Suppressor macrophage treated with lipopolysaccharide for 4 hours (primary cell): Measurements from ENCODE around the gene MYRF.
A peak's percentile ranks its signal among the peaks of the same experiment; 100 is the strongest.

Source experiments
- DNase-seq: peaks from one replicate; pipeline ENCODE4 v3.0.0-alpha.2; 2020

Gene MYRF

DNA sequence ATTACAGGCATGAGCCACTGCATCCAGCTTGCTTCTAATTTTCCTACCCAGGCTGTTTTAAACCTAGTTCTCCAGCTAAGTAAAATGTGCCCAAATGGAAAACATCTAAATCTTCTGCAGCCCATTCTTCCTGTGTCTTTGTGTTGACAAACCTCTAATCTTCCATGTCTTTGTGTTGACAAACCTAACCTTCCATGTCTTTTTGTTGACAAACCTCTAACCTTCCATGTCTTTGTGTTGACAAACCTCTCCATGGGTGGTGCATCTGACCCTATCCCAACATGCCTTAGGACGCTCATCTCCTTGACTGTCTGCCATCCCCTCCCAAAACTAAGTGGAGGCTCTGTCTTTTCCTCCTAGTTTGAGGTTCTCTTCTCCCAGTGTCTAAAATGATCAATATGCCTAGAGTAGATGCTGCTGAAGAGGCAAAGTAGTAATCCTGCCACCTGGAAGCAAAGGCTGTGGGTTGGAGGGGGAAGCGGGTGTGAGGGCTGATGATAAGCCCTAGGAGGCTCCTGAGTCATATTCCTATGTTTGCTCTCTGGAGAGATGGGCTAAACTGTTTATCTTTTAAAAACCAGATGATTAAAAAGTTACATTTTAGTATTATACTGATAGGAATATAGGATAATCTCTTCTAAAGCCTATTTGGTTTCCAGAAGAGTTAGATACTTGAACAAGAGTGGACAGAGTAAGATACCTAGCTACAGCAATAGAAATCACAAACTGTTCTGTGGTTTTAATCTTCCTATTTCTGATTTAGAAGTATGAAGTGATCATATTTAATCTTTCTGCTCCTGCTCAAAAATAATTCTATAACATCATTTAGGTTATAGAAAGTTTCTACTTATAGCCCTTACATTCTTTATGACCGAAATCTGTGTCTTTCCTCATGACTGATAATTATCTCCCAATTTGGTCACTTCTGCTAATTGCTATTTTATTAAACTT is 48.2 kb downstream of the MYRF start:
- no peak for DNase-seq

- no peak for DNase-seq
These were observed 50.2 kb downstream of the MYRF start for GRCh38 chr11:61802605-61803004.

DNA sequence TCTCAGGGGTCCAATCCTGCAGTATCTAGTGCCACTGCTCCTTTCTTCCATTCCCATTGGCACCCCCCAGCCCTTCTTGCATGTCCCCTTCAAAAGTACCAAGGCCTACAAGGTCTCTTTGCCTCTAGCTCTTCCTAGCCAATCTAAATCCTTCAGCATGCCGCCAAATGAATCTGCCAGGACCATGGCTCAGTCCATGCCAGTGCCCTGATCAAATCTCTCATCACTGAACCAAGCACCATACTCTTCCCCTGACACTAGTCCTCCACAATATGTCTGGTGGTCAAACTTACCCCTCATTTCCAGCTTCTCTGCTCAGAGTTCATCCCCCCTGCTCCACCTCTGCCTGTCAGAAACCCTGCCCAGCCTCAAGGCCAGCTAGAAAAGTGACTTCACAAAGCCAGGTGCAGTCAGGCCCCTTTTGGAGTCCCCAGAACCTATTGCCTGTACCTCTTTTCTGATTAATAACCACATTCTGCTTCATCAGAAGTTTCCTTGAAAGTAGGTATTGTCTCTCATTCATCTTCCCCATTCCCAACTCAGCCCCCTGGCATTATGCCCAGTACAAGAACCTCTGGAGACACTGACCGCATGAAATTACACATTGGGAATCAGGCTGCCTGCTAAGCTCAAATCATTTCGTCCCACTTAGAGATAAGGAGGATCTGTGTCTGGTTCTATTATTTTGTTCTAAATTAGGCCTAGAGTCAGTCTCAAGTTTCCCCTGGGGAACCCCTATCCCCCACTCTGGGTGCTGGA is 51.6 kb downstream of the MYRF start:
- no peak for DNase-seq

DNA sequence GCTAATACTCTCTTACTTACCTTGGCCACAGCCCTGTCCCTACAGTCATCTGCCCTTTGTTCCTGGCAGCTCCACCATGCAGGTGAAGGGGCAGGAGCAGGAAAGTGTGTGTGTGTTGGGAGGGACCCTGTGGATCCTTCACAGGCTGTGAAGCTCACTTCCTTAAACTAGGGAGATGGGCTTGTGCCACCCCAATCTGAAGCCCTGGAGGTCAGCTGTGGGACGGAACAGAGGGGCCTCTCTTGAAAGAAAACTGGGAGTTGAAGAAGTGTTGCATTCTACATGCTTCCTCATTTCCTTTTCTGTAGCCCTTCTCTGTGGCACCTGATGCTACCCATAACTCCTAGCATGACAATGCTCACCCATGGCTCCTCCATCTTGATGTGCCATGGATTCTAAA is 52.7 kb downstream of the MYRF start:
- DNase-seq: no peak

GRCh38 chr11:61806785-61807184 is 54.3 kb downstream of the MYRF start:
- DNase-seq: no peak

DNA sequence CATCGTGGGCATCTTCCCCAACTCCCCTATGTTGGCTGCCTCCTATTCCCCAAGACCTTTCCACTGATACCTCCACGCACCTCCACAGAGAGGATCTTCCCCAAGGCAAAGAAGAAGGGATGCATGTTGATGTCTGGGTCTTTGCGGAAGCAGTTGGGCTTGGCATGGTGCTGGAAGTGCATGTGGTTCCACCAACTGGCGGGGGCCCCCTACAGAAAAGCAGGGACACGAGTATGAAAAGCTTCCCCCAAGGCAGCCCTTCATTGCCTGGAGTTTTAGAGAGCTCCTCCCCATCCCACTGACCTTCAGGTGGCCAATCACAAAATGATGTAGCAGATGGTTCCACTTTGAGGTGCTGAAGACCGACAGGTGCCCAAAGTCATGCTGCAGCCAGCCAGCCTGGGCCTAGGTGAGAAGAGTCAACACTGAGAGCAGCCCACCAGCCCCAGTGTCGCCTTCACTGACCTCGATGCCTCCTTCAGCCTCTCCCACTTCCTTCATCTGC is 58.3 kb downstream of the MYRF start:
- no peak for DNase-seq

DNA sequence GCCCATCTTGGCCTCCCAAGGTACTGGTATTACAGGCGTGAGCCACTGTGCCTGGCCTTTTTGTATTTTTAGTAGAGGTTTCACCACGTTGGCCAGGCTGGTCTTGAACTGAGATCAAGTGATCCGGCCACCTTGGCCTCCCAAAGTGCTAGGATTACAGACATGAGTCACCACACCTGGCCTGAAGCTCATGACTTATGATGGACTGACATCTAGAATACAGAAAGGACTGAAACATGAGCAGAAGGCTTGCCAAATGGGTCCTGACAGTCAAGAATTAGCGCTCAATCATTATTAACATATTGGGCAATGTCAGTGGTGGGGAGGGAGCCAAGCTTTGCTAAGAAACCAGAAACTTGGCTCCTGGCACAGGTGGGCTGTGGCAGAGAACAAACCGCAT is 59.4 kb downstream of the MYRF start:
- no peak for DNase-seq

DNA sequence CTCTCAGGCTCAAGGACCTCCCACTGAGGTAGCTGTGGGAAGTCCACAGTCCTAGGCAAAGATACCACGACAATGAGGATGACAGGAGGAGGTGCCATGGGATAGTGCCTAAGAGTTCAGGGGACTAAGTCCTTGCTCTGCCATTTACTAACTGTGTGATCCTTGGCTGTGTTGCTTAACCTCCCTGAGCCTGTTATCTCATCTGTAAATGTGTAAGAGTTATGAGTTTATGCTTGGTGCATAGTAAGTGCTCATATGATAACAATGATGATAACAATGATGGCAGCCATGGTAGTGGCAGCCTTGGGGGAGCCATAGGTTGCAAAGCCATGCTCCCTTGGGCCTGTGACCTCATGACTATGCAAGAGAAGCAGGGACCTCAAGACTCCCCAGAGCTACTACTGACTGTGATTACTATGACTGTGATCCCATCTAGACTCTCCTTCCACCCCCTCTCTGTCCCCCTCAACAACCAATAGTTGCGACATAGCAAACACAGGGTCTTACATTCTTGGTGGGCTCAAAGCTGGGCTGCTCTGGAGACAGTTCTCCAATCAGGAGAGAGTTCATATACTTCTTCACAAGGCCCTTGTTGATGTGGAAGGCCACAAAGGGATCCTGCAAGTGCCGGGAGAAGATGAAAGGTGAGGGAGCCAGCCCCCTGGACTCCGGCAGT is 60.4 kb downstream of the MYRF start:
- DNase-seq: no peak

DNA sequence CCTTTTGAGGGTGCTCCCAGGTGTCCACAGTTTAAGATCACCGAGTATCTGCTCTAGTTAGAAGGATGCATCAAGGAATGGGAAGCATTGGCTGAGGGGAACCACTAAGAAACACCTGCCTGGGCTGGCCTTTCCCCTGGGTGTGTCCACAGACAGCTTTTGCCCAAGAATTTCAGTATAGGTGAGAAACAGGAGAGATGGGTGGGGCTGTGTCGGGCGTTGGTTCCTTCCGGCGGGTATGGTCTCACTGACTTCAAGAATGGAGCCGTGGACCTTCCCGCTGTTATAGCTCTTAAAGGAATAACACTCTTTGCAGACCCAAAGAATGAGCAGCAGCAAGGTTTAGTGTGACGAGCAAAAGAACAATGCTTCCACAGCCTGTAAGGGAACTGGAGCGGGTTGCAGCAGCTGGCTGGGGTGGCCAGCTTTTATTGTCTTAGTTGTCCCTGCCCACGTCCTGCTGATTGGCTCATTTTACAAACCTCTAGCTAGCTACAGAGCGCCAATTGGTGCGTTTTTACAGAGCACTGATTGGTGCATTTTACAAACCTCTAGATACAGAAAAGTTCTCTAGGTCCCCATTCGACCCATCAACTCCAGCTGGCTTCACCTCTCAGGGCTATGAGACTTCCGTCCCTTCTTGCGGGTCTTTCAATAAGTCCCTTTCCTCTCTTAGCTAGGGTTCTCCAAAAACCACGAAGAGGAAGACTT is 62.0 kb downstream of the MYRF start:
- DNase-seq: peak; percentile 30

GRCh38 chr11:61814958-61815789 is 62.7 kb downstream of the MYRF start:
- peak; percentile 98 for DNase-seq

DNA sequence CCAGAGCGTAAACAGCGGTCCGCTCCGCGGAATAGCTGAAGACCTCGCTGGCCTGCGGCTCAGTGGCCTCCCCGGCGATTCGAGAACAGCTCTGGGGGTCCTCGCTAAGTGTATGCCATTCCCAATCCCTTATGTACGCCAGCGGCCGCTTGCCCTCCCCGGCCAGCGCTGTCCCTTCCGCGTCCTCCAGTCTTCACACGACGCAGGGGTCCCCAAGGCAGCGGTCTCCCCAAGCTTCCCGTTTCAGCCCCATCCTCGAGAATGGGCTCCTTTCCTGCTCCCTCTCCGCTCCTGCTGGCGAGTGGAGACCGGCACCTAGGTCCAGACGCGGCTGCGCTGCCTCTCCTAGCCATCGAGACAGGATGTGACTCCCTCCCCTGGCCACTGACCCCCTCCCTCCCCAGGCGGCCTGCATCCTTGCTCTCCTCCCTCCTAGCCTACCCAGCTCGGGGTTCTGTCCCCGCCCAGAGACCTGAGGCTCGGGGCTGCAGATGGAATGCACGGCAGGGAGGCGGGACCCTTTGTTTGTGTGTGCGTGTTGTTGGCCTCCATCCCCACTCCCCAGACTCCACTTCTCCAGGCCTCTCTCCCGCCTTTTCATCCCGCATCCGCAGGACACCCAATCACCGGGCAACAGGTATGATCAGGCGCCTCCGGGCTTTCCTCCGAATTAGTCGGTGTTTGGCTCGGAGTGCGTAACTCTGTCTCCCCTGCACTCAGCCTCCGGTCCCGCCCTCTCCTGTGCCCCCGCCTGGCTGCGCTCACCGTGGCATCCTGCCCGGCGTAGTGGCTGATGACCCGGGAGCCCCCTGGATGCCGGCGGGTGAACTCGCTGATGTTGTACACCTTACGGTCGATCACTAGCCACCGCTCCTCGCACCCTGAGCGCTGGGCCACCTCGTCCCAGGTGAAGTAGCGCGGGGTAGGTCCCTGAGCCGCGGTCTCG is 63.6 kb downstream of the MYRF start:
- peak; percentile 39 for DNase-seq

DNA sequence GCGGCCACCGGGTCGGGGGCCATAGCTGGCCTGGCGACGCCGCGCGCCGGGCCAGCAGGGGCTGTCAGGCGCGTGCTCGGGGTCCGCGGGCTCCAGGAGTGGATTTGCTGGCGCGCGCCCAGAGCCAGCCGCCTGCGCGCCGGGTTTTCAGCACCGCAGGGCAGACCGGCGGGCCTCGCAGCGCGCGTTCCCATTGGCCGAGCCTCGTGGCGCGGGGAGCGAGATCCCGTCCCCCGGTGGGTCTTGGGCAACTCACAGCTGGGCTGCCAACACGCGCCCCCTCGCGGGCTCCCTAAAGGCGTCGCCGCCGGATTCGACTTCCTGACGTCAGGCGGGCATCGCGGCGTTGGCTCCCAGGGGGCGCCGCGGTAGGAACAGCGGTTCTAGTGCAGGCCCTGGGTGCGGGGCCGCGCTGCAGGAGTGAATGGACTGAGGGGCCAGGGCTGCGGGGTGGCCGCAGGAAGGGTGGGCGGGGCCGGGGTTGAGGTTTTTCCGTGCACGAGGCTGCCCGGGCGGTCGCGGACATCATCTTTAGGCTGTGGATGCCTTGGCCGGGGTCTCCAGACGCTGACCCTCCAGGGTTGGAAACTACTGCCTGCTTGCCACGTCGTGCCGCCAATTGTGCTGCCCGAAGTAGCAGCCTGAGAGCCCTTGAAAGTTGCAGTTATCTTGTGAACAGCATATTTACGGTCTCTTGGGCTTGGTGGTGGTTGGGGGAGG is 64.5 kb downstream of the MYRF start, which contains the start of gene FADS1:
Gene FADS1 (minus strand): TSS at position 268 of the 720 bp plus-strand sequence. CDS start 74 bp downstream, at position 194.
- peak; percentile 97 for DNase-seq

- DNase-seq: no peak
These were observed 65.2 kb downstream of the MYRF start for GRCh38 chr11:61817471-61818202.

- DNase-seq: no peak
These were observed 67.7 kb downstream of the MYRF start for GRCh38 chr11:61820174-61820573.

DNA sequence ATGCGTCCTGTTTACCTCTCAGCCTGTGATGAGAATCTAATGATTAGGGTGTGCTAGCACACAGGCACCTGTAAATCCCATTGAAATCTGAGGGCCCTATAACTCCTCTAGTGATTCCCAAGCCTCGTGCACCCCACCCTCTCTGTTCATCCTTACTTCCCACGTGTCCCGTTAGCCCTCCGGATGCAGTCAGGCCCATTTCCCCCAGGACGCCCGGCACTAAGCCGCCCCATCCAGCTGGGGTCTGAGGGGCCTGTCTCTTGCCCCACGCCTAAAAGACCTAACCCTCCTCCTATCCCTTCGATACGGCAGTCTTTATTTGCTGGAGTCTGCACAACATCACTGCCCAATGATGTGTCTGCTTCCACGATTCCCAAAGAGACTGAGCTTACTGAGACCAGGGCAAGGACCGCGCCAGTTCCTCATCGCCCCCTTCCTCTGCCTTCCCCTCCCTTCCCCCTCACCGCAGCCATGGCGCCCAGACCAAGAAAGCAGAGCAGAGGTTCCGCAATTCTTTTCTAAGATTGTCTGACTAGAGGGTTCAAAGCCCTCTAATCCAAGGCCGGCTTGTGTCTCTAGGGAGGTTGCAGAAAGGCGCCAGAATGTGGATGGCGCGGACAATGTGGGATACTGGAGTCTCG is 74.6 kb downstream of the MYRF start:
- DNase-seq: peak; percentile 45

GRCh38 chr11:61827571-61828378 is 75.3 kb downstream of the MYRF start, which contains the start of gene FADS2:
Gene FADS2, plus strand, starts transcription at chr11:61828300. Its CDS starts 91 bp downstream, at chr11:61828391.
- DNase-seq: peak; percentile 85

DNA sequence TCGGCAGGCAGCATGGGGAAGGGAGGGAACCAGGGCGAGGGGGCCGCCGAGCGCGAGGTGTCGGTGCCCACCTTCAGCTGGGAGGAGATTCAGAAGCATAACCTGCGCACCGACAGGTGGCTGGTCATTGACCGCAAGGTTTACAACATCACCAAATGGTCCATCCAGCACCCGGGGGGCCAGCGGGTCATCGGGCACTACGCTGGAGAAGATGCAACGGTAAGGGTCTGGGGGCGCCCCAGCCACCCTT is 75.9 kb downstream of the MYRF start:
- DNase-seq: no peak
